A549 (cell line): ENCODE data around the gene FNBP1L. TPM values are rescaled to one million over a fixed set of nuclear protein-coding genes. Genes with fewer than 3 reads are reported as not detected.

Source experiments
- ATAC-seq, 2 experiments: fragments of 200-7000 bp in 1 of 2; fragments of >200 bp in 1 of 2; cut with Nextera tagmentation in 1 of 2; cut with Tn5 transposase in 1 of 2; 3 replicates each; pipeline versions ENCODE4 v1.8.0 to v1.9.1; 2018 to 2020; ENCODE audit warnings: mild to moderate bottlenecking in 1 of 2, moderate library complexity in 1 of 2
- CTCF ChIA-PET: fragments of 300-600 bp; sonication (Branson Sonifier 250); formaldehyde crosslinking; extraction: SDS; loops from one replicate; lab custom pipeline; 2021; ENCODE audit warnings: antibody characterized with exemption, inconsistent platforms; lab: Yijun Ruan, JAX
- POLR2A ChIA-PET: fragments of 350-600 bp; formaldehyde crosslinking; extraction: SDS; loops from one replicate; lab custom pipeline; 2021; ENCODE audit warnings: antibody characterized with exemption, inconsistent platforms; lab: Yijun Ruan, JAX
- DNase-seq, 2 experiments: peaks; one replicate each; pipeline versions ENCODE4 v3.0.0 to v3.0.0-alpha.2; 2011 to 2016; ENCODE audit warnings: low read depth in 1 of 2, low spot score in 1 of 2
- FAIRE-seq: peaks from 2 replicates; lab custom pipeline; 2011; peaks lifted over from hg19 to GRCh38; lab: Jason Lieb, UNC
- H3K27ac ChIP-seq, 2 experiments: fragments of >200 bp; sonication (Bioruptor Twin); formaldehyde crosslinking; 3 replicates each; pipeline ENCODE4 v1.5.1; 2016 to 2017
- H3K4me1 ChIP-seq: fragments of >200 bp; sonication (Bioruptor Twin); formaldehyde crosslinking; 3 replicates; pipeline ENCODE4 v1.6.1; 2016
- H3K4me2 ChIP-seq: fragments of >200 bp; sonication (Bioruptor Twin); formaldehyde crosslinking; 3 replicates; pipeline ENCODE4 v1.6.1; 2016
- H3K4me3 ChIP-seq: fragments of >200 bp; sonication (Bioruptor Twin); formaldehyde crosslinking; 3 replicates; pipeline ENCODE4 v1.5.1; 2016
- H3K9me3 ChIP-seq: fragments of >200 bp; sonication (Bioruptor Twin); formaldehyde crosslinking; 3 replicates; pipeline ENCODE4 v1.6.1; 2016
- ATOH8 ChIP-seq: fragments of 250-450 bp; sonication (Bioruptor Pico); IDR thresholded peaks from 2 replicates; pipeline ENCODE4 v1.5.0; 2020; ENCODE audit warnings: low read depth, mild to moderate bottlenecking, moderate library complexity
- CBX8 ChIP-seq: fragments of 200-600 bp; sonication (generic); IDR thresholded peaks from 2 replicates; pipeline ENCODE4 v1.6.1; 2016
- CHD4 ChIP-seq: fragments of 200-600 bp; sonication (generic); IDR thresholded peaks from 2 replicates; pipeline ENCODE4 v1.6.1; 2016; ENCODE audit warnings: antibody characterized with exemption, mild to moderate bottlenecking, borderline replicate concordance
- CTCF ChIP-seq: fragments of >200 bp; sonication (Bioruptor Twin); formaldehyde crosslinking; IDR thresholded peaks from 3 replicates; pipeline ENCODE4 v1.5.1; 2016
- E2F6 ChIP-seq: IDR thresholded peaks from 2 replicates; pipeline ENCODE4 v1.6.1; 2012; ENCODE audit warnings: low read depth, borderline replicate concordance
- ESRRA ChIP-seq: fragments of 150-350 bp; IDR thresholded peaks from 2 replicates; pipeline ENCODE4 v1.6.1; 2014; ENCODE audit warnings: mild to moderate bottlenecking, low read length, borderline replicate concordance
- FOSL2 ChIP-seq, 2 experiments: fragments of 450-650 bp in 1 of 2; fragments of >200 bp in 1 of 2; sonication (Bioruptor Twin) in 1 of 2; formaldehyde crosslinking; IDR thresholded peaks; 2 replicates each; pipeline versions ENCODE4 v1.5.0 to v1.6.1; 2016 to 2020; ENCODE audit warnings: mild to moderate bottlenecking in 1 of 2, moderate library complexity in 1 of 2
- FOXS1 ChIP-seq: fragments of 250-450 bp; sonication (Bioruptor Pico); IDR thresholded peaks from 2 replicates; pipeline ENCODE4 v1.5.0; 2020; ENCODE audit warnings: mild to moderate bottlenecking, moderate library complexity
- HOXB5 ChIP-seq: fragments of 250-450 bp; sonication (Bioruptor Pico); IDR thresholded peaks from 2 replicates; pipeline ENCODE4 v1.5.0; 2020; ENCODE audit warnings: mild to moderate bottlenecking, moderate library complexity
- KDM5A ChIP-seq: fragments of 200-600 bp; sonication (generic); IDR thresholded peaks from 2 replicates; pipeline ENCODE4 v1.6.1; 2016; ENCODE audit warnings: antibody characterized with exemption, mild to moderate bottlenecking
- MAFK ChIP-seq: fragments of 450-650 bp; IDR thresholded peaks from 2 replicates; pipeline ENCODE4 v1.6.1; 2014; ENCODE audit not compliant: partially characterized antibody
- MAZ ChIP-seq: fragments of 150-350 bp; IDR thresholded peaks from 2 replicates; pipeline ENCODE4 v1.6.1; 2014; ENCODE audit warnings: antibody characterized with exemption, low read depth, low read length, borderline replicate concordance
- MYC ChIP-seq: IDR thresholded peaks from 2 replicates; pipeline ENCODE4 v1.6.1; 2012; ENCODE audit warnings: mild to moderate bottlenecking, inconsistent platforms, low read length, improper control_type of control experiment, borderline replicate concordance
- PBX3 ChIP-seq: IDR thresholded peaks from 2 replicates; pipeline ENCODE4 v1.6.1; 2012
- POLR2A ChIP-seq: IDR thresholded peaks from 2 replicates; pipeline ENCODE4 v1.6.1; 2012; ENCODE audit warnings: mild to moderate bottlenecking, low read length
- RFX5 ChIP-seq: fragments of 450-650 bp; IDR thresholded peaks from 2 replicates; pipeline ENCODE4 v1.7.1; 2014; ENCODE audit warnings: antibody characterized with exemption, mild to moderate bottlenecking, moderate library complexity
- SMC3 ChIP-seq: fragments of >200 bp; sonication (Bioruptor Twin); formaldehyde crosslinking; IDR thresholded peaks from 3 replicates; pipeline ENCODE4 v1.6.1; 2018; ENCODE audit warnings: inconsistent platforms
- ZC3H11A ChIP-seq: fragments of 450-650 bp; IDR thresholded peaks from 2 replicates; pipeline ENCODE4 v1.6.1; 2014; ENCODE audit warnings: antibody characterized with exemption, mild to moderate bottlenecking
- WGBS: methylation state at CpG from one replicate; pipeline ENCODE4 v1.1.6; 2017; ENCODE audit errors: missing lambda C conversion rate; 5-methylcytosine and 5-hydroxymethylcytosine counted together
- polyA plus RNA-seq, 4 experiments: library from polyadenylated mRNA; depleted of rRNA in 3 of 4; stranded (reverse); fragments of >200 nt; fragmentation: RNase III in 1 of 4; extraction: RNeasy Plus Mini Kit Qiagen cat#74134 plus additional on column Dnase treatment in 1 of 4; gene quantifications; 2 replicates in 3 of 4; 3 replicates in 1 of 4; pipeline ENCODE4 v1.2.3, GENCODE V29; 2011 to 2017
- TF ChIP-seq, protein P1 (sequence below): fragments of >200 bp; sonication (Bioruptor Twin); formaldehyde crosslinking; IDR thresholded peaks from 2 replicates; pipeline ENCODE4 v1.6.1; 2016
- TF ChIP-seq, protein P2 (sequence below): fragments of 200-600 bp; sonication (generic); IDR thresholded peaks from 2 replicates; pipeline ENCODE4 v1.6.1; 2016; ENCODE audit warnings: antibody characterized with exemption, mild to moderate bottlenecking, moderate library complexity
- TF ChIP-seq, protein P3 (sequence below): fragments of 250-450 bp; sonication (Bioruptor Pico); IDR thresholded peaks from 2 replicates; pipeline ENCODE4 v1.5.0; 2021; ENCODE audit warnings: mild to moderate bottlenecking, moderate library complexity, borderline replicate concordance

The FNBP1L gene
- polyA plus RNA-seq, 2 of the 4 experiments (the other 2 are of a cell fraction): 19.8 to 42.3 TPM

GRCh38 chr1:93576746-93577145 is 128.8 kb downstream of the FNBP1L start:
- POLR2A ChIA-PET: no interaction called here
- no peak for DNase-seq
- CTCF ChIA-PET: interaction anchor here (1.0 kb wide), 1 partner anchor 274 kb away, joined by 3 read pairs; no protein-coding TSS in a partner anchor
- no peak overlapping the region for H3K4me2 ChIP-seq
- no peak for TF ChIP-seq MAFK
- no peak for TF ChIP-seq POLR2A
- no peak for TF ChIP-seq E2F6
- no peak for TF ChIP-seq ZC3H11A
- TF ChIP-seq RFX5: no peak
- TF ChIP-seq, protein P1, sequence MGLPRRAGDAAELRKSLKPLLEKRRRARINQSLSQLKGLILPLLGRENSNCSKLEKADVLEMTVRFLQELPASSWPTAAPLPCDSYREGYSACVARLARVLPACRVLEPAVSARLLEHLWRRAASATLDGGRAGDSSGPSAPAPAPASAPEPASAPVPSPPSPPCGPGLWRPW: no peak
- TF ChIP-seq CHD4: no peak
- no peak for TF ChIP-seq FOXS1 (CRISPR knock-in tag)
- TF ChIP-seq HOXB5: no peak
- no peak for TF ChIP-seq CTCF
- no peak for TF ChIP-seq MYC
- no peak for TF ChIP-seq KDM5A
- TF ChIP-seq, protein P2, sequence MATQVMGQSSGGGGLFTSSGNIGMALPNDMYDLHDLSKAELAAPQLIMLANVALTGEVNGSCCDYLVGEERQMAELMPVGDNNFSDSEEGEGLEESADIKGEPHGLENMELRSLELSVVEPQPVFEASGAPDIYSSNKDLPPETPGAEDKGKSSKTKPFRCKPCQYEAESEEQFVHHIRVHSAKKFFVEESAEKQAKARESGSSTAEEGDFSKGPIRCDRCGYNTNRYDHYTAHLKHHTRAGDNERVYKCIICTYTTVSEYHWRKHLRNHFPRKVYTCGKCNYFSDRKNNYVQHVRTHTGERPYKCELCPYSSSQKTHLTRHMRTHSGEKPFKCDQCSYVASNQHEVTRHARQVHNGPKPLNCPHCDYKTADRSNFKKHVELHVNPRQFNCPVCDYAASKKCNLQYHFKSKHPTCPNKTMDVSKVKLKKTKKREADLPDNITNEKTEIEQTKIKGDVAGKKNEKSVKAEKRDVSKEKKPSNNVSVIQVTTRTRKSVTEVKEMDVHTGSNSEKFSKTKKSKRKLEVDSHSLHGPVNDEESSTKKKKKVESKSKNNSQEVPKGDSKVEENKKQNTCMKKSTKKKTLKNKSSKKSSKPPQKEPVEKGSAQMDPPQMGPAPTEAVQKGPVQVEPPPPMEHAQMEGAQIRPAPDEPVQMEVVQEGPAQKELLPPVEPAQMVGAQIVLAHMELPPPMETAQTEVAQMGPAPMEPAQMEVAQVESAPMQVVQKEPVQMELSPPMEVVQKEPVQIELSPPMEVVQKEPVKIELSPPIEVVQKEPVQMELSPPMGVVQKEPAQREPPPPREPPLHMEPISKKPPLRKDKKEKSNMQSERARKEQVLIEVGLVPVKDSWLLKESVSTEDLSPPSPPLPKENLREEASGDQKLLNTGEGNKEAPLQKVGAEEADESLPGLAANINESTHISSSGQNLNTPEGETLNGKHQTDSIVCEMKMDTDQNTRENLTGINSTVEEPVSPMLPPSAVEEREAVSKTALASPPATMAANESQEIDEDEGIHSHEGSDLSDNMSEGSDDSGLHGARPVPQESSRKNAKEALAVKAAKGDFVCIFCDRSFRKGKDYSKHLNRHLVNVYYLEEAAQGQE: no peak
- no peak for TF ChIP-seq PBX3
- no peak for TF ChIP-seq FOSL2 (IDR thresholded peaks at IDR 0.05)
- no peak for TF ChIP-seq FOSL2 (CRISPR knock-in tag; IDR thresholded peaks at IDR 0.05)
- TF ChIP-seq SMC3: no peak
- TF ChIP-seq, all 56 proteins: peak for 0
- no peak for FAIRE-seq
- ATAC-seq: no peak
- Histone ChIP-seq H3K4me3 (no peak overlapping the region), H3K9me3 (no peaks in the 10 kb centered on the region), H3K27ac (no peak overlapping the region), H3K4me1 (peaks cover 32% of the 10 kb centered on the region)
- WGBS: 91% methylated on average over 2 of the region's 2 CpGs

DNA sequence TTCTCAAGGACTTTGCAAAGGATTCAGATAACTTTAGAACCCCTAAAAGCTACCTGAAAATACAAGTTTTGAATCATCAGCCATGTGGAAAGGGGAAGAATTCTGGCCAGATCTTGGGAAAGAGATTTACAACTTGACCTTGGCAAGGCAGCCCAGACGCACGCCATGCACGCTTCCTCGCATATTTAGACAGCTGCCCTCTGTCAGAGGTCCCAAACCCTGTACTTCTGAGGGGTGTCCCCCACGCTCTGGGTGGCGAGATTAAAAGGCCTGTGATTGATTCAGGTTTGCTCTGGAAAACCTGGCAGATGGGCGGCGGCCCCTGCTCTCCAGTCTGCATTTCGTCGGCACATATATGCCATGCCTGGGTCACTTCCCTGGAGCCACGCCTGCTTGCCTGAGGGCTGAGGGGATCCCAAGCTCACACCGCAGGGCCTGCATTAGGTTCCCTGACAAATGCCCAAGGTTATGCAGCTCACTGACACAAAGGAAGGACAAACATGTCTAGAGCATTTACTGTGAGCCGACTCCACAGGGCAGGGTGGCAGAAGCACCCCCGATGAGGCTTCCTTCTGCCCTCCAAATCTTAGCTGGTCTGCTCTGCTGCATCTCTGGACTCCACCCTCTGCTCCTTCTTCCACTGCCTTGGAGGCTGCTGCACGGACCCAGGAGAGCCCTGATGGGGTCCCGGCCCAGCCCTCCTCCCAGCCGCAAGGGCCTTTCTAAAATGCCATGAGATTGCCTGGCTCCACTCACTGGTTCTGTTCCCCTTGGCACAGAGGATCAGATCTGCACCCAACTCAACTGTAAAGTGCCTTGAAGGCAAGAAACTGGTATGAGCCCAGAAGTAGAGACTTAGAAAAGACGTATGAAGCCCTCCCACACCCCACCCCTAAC is 129.9 kb downstream of the FNBP1L start:
- no peak for ATAC-seq
- no peaks in the 10 kb centered on the region for H3K9me3 ChIP-seq
- CTCF ChIA-PET: no interaction called here

More for the DNA sequence above, 129.9 kb downstream of the FNBP1L start:
- no peak overlapping the region for H3K4me3 ChIP-seq
- POLR2A ChIA-PET: no interaction called here
- FAIRE-seq (no peak), DNase-seq (no peak)
- no peak for TF ChIP-seq ESRRA
- no peak for TF ChIP-seq ATOH8
- TF ChIP-seq CBX8: no peak
- TF ChIP-seq, protein P3, sequence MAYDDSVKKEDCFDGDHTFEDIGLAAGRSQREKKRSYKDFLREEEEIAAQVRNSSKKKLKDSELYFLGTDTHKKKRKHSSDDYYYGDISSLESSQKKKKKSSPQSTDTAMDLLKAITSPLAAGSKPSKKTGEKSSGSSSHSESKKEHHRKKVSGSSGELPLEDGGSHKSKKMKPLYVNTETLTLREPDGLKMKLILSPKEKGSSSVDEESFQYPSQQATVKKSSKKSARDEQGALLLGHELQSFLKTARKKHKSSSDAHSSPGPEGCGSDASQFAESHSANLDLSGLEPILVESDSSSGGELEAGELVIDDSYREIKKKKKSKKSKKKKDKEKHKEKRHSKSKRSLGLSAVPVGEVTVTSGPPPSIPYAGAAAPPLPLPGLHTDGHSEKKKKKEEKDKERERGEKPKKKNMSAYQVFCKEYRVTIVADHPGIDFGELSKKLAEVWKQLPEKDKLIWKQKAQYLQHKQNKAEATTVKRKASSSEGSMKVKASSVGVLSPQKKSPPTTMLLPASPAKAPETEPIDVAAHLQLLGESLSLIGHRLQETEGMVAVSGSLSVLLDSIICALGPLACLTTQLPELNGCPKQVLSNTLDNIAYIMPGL (CRISPR knock-in tag): no peak
- TF ChIP-seq POLR2A: no peak
- TF ChIP-seq RFX5: no peak
- TF ChIP-seq MAZ: no peak
- no peak overlapping the region for H3K27ac ChIP-seq
- 100% methylated on average over 7 of the region's 18 CpGs for WGBS
- H3K4me1 ChIP-seq: peaks cover 42% of the 10 kb centered on the region
- H3K4me2 ChIP-seq: no peak overlapping the region
